PC-9 (cell line): ENCODE measurements around the gene GRIN2A.

Source experiments
- EZH2 ChIP-seq: fragments of 200-600 bp; sonication (generic); IDR thresholded peaks from 2 replicates; pipeline ENCODE4 v1.8.0; 2017; ENCODE audit warnings: antibody characterized with exemption, low read depth
- TF ChIP-seq, protein P1 (sequence below): fragments of 200-600 bp; sonication (generic); conservative IDR thresholded peaks from 2 replicates; pipeline ENCODE4 v1.6.1; 2017; ENCODE audit warnings: mixed run types, antibody characterized with exemption, mild to moderate bottlenecking, moderate library complexity

DNA sequence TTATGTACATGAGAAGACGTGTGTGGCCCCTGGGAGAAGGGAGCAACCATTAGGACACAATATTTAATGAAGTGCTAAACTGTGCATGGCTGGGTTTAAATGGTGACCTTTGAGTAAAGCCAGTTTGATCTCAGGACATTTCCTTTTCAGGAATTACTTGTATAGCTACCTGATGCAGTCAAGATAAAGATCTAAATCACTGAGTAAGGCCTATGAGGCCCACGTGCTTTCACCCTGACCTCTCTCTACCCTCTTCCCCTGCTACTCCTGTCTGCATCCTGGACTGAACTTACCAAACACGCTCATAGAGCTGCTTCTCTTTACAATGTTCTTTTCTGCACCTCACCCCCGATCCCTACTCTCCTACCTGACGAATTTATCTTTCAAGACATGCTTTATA lies 98.9 kb downstream of the GRIN2A start:
- TF ChIP-seq, protein P1, sequence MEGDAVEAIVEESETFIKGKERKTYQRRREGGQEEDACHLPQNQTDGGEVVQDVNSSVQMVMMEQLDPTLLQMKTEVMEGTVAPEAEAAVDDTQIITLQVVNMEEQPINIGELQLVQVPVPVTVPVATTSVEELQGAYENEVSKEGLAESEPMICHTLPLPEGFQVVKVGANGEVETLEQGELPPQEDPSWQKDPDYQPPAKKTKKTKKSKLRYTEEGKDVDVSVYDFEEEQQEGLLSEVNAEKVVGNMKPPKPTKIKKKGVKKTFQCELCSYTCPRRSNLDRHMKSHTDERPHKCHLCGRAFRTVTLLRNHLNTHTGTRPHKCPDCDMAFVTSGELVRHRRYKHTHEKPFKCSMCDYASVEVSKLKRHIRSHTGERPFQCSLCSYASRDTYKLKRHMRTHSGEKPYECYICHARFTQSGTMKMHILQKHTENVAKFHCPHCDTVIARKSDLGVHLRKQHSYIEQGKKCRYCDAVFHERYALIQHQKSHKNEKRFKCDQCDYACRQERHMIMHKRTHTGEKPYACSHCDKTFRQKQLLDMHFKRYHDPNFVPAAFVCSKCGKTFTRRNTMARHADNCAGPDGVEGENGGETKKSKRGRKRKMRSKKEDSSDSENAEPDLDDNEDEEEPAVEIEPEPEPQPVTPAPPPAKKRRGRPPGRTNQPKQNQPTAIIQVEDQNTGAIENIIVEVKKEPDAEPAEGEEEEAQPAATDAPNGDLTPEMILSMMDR, result no peak
- no peak for TF ChIP-seq EZH2
